BE2C (cell line): ENCODE results near the gene TMEM158.

Experiments
- DNase-seq: peaks from one replicate; pipeline ENCODE4 v3.0.0-alpha.2; 2020
- H3K27me3 ChIP-seq: fragments of 250-450 bp; sonication (Bioruptor Pico); 2 replicates; pipeline ENCODE4 v1.5.1; 2020; ENCODE audit warnings: mild to moderate bottlenecking
- H3K36me3 ChIP-seq: fragments of 250-450 bp; sonication (Bioruptor Pico); 2 replicates; pipeline ENCODE4 v1.5.1; 2020; ENCODE audit warnings: mild to moderate bottlenecking
- H3K4me1 ChIP-seq: fragments of 250-450 bp; sonication (Bioruptor Pico); 2 replicates; pipeline ENCODE4 v1.5.1; 2020
- H3K4me3 ChIP-seq: 2 replicates; pipeline ENCODE4 v1.5.1; 2011; ENCODE audit warnings: low read depth, low read length
- H3K9me3 ChIP-seq: fragments of 250-450 bp; sonication (Bioruptor Pico); 2 replicates; pipeline ENCODE4 v1.5.1; 2020
- CTCF ChIP-seq: IDR thresholded peaks from 2 replicates; pipeline ENCODE4 v1.5.1; 2012; ENCODE audit warnings: mild to moderate bottlenecking, low read depth, low read length

The TMEM158 gene

GRCh38 chr3:45191424-45191823 is 34.7 kb downstream of the TMEM158 start:
- Histone ChIP-seq H3K4me3 (no peak overlapping the region), H3K4me1 (no peaks in the 10 kb centered on the region), H3K27me3 (no peaks in the 10 kb centered on the region), H3K36me3 (no peaks in the 10 kb centered on the region), H3K9me3 (no peaks in the 10 kb centered on the region)
- TF ChIP-seq CTCF = no peak
- DNase-seq = no peak

- Histone ChIP-seq H3K36me3 (no peaks in the 10 kb centered on the region), H3K9me3 (no peaks in the 10 kb centered on the region), H3K27me3 (no peaks in the 10 kb centered on the region), H3K4me1 (no peaks in the 10 kb centered on the region), H3K4me3 (no peak overlapping the region)
- no peak for TF ChIP-seq CTCF
- DNase-seq = no peak
These were observed 37.1 kb downstream of the TMEM158 start for GRCh38 chr3:45188719-45189659.

GRCh38 chr3:45187694-45188141 is 38.4 kb downstream of the TMEM158 start:
- TF ChIP-seq CTCF = no peak
- Histone ChIP-seq H3K4me3 (no peak overlapping the region), H3K27me3 (no peaks in the 10 kb centered on the region), H3K9me3 (no peaks in the 10 kb centered on the region), H3K4me1 (no peaks in the 10 kb centered on the region), H3K36me3 (no peaks in the 10 kb centered on the region)
- DNase-seq = no peak

- DNase-seq = no peak
- no peak overlapping the region for H3K4me3 ChIP-seq
- no peaks in the 10 kb centered on the region for H3K9me3 ChIP-seq
- no peaks in the 10 kb centered on the region for H3K4me1 ChIP-seq
- H3K36me3 ChIP-seq = no peaks in the 10 kb centered on the region
- TF ChIP-seq CTCF = no peak
- no peaks in the 10 kb centered on the region for H3K27me3 ChIP-seq
These were observed 39.2 kb downstream of the TMEM158 start for GRCh38 chr3:45186871-45187270.

GRCh38 chr3:45185461-45185860 is 40.6 kb downstream of the TMEM158 start:
- no peaks in the 10 kb centered on the region for H3K4me1 ChIP-seq
- no peak overlapping the region for H3K4me3 ChIP-seq
- no peaks in the 10 kb centered on the region for H3K36me3 ChIP-seq
- no peaks in the 10 kb centered on the region for H3K27me3 ChIP-seq
- H3K9me3 ChIP-seq = no peaks in the 10 kb centered on the region
- DNase-seq = no peak
- no peak for TF ChIP-seq CTCF

GRCh38 chr3:45185052-45185451 is 41.0 kb downstream of the TMEM158 start:
- Histone ChIP-seq H3K4me3 (no peak overlapping the region), H3K4me1 (no peaks in the 10 kb centered on the region), H3K27me3 (no peaks in the 10 kb centered on the region), H3K36me3 (no peaks in the 10 kb centered on the region), H3K9me3 (no peaks in the 10 kb centered on the region)
- no peak for DNase-seq
- no peak for TF ChIP-seq CTCF
